Measurements from ENCODE around the gene ESYT3.

GRCh38 chr3:138450704-138451424 is 16.4 kb downstream of the ESYT3 start:
- no peak for TF ChIP-seq CTCF (IDR thresholded peaks at IDR 0.05; ENCODE audit: low read length)
- TF ChIP-seq EZH2 (IDR thresholded peaks at IDR 0.05; ENCODE audit: borderline replicate concordance, low read length), result no peak

All from OCI-LY1 (cell line).